Retinal pigment epithelial cell (primary cell): Measurements from ENCODE around the gene FOXJ3.

Source experiments
- DNase-seq: peaks from one replicate; pipeline ENCODE4 v3.0.0-alpha.2; 2010; ENCODE audit warnings: low read depth
- H3K4me3 ChIP-seq: 2 replicates; pipeline ENCODE4 v1.5.1; 2011; ENCODE audit warnings: mild to moderate bottlenecking, low read length, control low read depth, moderate library complexity
- CTCF ChIP-seq: conservative IDR thresholded peaks from 2 replicates; pipeline ENCODE4 v1.5.1; 2011; ENCODE audit warnings: low read depth, low read length, control low read depth, inconsistent platforms

FOXJ3 gene

GRCh38 chr1:42325014-42325402, 10.0 kb downstream of the FOXJ3 start:
- H3K4me3 ChIP-seq = no peak overlapping the region

GRCh38 chr1:42324398-42325013, 10.5 kb downstream of the FOXJ3 start:
- no peak for DNase-seq

More at GRCh38 chr1:42325014-42325402, 10.0 kb downstream of the FOXJ3 start:
- DNase-seq = no peak
- TF ChIP-seq CTCF = no peak

DNA sequence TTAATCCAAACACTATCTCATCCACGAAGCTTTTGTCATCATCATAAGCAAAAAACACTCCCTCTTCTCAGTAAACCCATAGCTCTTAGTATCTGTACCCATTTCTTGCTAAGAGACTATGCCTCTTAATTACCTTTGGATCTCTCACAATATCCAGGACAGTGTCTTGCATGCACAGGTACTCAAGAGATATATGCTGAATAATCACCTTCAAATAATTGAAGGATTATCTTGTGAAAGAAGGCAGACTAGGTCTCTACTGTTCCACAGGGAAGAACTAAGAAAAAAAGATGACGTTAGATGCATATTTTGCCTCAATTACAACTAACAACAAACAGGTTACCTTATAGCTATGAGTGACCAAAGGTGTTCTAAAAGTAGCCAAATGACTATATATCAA, 11.5 kb downstream of the FOXJ3 start:
- TF ChIP-seq CTCF = no peak
- DNase-seq = no peak
- no peak overlapping the region for H3K4me3 ChIP-seq

More at GRCh38 chr1:42324398-42325013, 10.5 kb downstream of the FOXJ3 start:
- TF ChIP-seq CTCF = no peak
- H3K4me3 ChIP-seq = no peak overlapping the region

GRCh38 chr1:42322577-42322976, 12.5 kb downstream of the FOXJ3 start:
- TF ChIP-seq CTCF = no peak
- H3K4me3 ChIP-seq = no peak overlapping the region
- no peak for DNase-seq

- no peak for TF ChIP-seq CTCF
- H3K4me3 ChIP-seq = no peak overlapping the region
- no peak for DNase-seq
Observed at GRCh38 chr1:42321731-42322130, 13.3 kb downstream of the FOXJ3 start.

GRCh38 chr1:42320708-42321107, 14.3 kb downstream of the FOXJ3 start:
- no peak overlapping the region for H3K4me3 ChIP-seq
- DNase-seq = no peak
- TF ChIP-seq CTCF = no peak

GRCh38 chr1:42319871-42320484, 15.1 kb downstream of the FOXJ3 start:
- DNase-seq = no peak
- TF ChIP-seq CTCF = no peak
- H3K4me3 ChIP-seq = no peak overlapping the region
